ENCODE results near the gene LCP2. TPM values are rescaled to one million over a fixed set of nuclear protein-coding genes. Genes with fewer than 3 reads are reported as not detected.

The LCP2 gene
- total RNA-seq, 4 donors from 2014 or later, result 3.9 to 17.9 (median 12.6) TPM

- H3K4me3 ChIP-seq, result no peak overlapping the region
- WGBS, 2 donors, result 84 to 89% methylated on average over 9 of the region's 9 CpGs
- H3K9me3 ChIP-seq, result no peaks in the 10 kb centered on the region
- no peaks in the 10 kb centered on the region for H3K36me3 ChIP-seq
- DNase-seq, result no peak
- no peak for TF ChIP-seq POLR2A (IDR thresholded peaks at IDR 0.05)
- TF ChIP-seq, protein P1, sequence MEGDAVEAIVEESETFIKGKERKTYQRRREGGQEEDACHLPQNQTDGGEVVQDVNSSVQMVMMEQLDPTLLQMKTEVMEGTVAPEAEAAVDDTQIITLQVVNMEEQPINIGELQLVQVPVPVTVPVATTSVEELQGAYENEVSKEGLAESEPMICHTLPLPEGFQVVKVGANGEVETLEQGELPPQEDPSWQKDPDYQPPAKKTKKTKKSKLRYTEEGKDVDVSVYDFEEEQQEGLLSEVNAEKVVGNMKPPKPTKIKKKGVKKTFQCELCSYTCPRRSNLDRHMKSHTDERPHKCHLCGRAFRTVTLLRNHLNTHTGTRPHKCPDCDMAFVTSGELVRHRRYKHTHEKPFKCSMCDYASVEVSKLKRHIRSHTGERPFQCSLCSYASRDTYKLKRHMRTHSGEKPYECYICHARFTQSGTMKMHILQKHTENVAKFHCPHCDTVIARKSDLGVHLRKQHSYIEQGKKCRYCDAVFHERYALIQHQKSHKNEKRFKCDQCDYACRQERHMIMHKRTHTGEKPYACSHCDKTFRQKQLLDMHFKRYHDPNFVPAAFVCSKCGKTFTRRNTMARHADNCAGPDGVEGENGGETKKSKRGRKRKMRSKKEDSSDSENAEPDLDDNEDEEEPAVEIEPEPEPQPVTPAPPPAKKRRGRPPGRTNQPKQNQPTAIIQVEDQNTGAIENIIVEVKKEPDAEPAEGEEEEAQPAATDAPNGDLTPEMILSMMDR (IDR thresholded peaks at IDR 0.05), result no peak
- H3K27me3 ChIP-seq, result peaks cover 0 to 7% (median 0%) of the 10 kb centered on the region in 4 donors
- no peak overlapping the region for H3K27ac ChIP-seq
- no peaks in the 10 kb centered on the region for H3K4me1 ChIP-seq
- intact Hi-C loops (cut with DNase I), result no loop called here
Observed at GRCh38 chr5:170341545-170341944, 44.0 kb upstream of the LCP2 start.

- WGBS, 2 donors, result 87 to 94% methylated on average over 1 of the region's 1 CpG
Observed at GRCh38 chr5:170339780-170340167, 42.2 kb upstream of the LCP2 start.

DNA sequence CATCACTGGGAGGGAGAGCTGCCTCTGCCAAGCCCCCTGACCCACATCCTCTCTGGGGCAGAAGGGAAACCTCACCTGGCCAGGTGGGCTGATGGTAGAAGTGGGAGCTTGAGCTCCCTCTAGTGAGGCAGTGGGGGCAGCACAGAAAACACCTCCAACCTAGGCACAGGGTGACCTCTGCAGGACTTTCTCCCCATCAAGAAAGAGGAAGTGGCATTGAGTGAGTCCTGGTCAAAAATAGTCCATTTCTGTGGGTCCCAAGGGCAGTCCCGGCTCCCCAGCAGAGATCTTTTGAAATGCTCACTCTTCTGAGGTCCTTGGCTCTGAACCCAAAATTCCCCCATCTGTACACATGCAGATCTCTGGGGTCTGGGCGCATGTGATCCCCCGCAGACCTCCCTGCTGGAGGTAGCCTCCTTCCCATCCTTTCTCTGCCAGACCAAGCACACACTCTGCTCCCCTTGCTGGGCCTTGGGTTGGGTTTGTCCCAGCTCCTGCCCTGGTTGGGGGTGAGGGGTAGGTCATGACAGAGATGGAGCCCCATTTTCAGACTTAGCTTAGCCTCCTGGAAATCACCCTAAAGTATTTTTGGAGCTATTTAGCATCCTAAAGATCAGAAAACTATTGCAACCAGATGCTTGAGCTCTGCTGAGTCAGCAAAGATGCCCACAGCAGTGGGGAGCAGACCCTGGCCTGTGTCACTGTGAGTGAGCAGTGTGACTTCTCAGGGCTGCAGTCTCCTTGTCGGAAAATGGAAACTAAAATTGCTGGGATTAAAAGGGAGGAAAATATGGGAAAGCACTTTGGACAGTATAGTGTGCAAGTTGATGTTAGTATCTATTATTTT lies 41.6 kb upstream of the LCP2 start:
- no peaks in the 10 kb centered on the region for H3K9me3 ChIP-seq
- no peak overlapping the region for H3K27ac ChIP-seq
- WGBS, 2 donors, result 74 to 78% methylated on average over 2 to 4 of the region's 4 CpGs
- no peaks in the 10 kb centered on the region for H3K36me3 ChIP-seq
- no peak for DNase-seq
- H3K4me1 ChIP-seq, result peaks cover 0 to 4% (median 0%) of the 10 kb centered on the region in 3 donors
- intact Hi-C loops (cut with DNase I), result no loop called here
- TF ChIP-seq POLR2A (IDR thresholded peaks at IDR 0.05), result no peak
- TF ChIP-seq, protein P1 (IDR thresholded peaks at IDR 0.05), result peak in 5 of 6 experiments; percentile 38 to 68 (median 57)
- no peak overlapping the region for H3K4me3 ChIP-seq
- H3K27me3 ChIP-seq, result peaks cover 0 to 4% (median 0%) of the 10 kb centered on the region in 4 donors

More at GRCh38 chr5:170339780-170340167, 42.2 kb upstream of the LCP2 start:
- DNase-seq, result no peak
- TF ChIP-seq POLR2A (IDR thresholded peaks at IDR 0.05), result no peak
- TF ChIP-seq, protein P1 (IDR thresholded peaks at IDR 0.05), result no peak
- intact Hi-C loops (cut with DNase I), result no loop called here
- no peak overlapping the region for H3K27ac ChIP-seq
- H3K36me3 ChIP-seq, result no peaks in the 10 kb centered on the region
- H3K4me3 ChIP-seq, result no peak overlapping the region
- peaks cover 0 to 4% (median 0%) of the 10 kb centered on the region in 4 donors for H3K27me3 ChIP-seq
- no peaks in the 10 kb centered on the region for H3K4me1 ChIP-seq
- H3K9me3 ChIP-seq, result no peaks in the 10 kb centered on the region

DNA sequence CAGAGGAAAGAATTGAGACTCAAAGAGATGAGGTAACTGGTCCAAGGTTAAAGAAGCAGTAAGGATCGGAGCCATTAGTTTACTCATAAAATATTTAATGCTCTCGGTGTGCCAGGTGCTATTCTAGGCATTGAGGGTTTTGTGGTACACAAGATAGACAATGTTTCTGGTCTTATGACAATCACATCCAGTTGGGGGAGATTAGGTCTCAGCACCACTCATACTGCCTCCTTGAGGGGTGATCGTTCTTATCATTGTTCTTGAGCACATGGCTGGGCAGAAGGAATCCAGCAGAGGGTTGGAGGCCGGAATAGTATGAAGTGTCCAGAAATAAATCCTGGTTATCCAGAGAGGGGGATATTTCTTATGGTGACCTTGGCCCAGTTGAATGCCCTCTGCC lies 40.7 kb upstream of the LCP2 start:
- no peaks in the 10 kb centered on the region for H3K9me3 ChIP-seq
- no peak for DNase-seq
- no peaks in the 10 kb centered on the region for H3K36me3 ChIP-seq
- no peak overlapping the region for H3K4me3 ChIP-seq
- intact Hi-C loops (cut with DNase I), result no loop called here
- no peak overlapping the region for H3K27ac ChIP-seq
- TF ChIP-seq, protein P1 (IDR thresholded peaks at IDR 0.05), result no peak
- no peak for TF ChIP-seq POLR2A (IDR thresholded peaks at IDR 0.05)
- peaks cover 0 to 11% (median 0%) of the 10 kb centered on the region in 3 donors for H3K4me1 ChIP-seq
- WGBS, 2 donors, result 64 to 78% methylated on average over 3 to 4 of the region's 4 CpGs
- H3K27me3 ChIP-seq, result peaks cover 0 to 4% (median 0%) of the 10 kb centered on the region in 4 donors

- no peak for DNase-seq
- H3K27me3 ChIP-seq, result peaks cover 0 to under 1% (median 0%) of the 10 kb centered on the region in 4 donors
- H3K4me1 ChIP-seq, result peaks cover 0 to 20% (median 0%) of the 10 kb centered on the region in 3 donors
- no peak overlapping the region for H3K27ac ChIP-seq
- 63 to 67% methylated on average over 8 to 9 of the region's 9 CpGs for WGBS, 2 donors
- no peaks in the 10 kb centered on the region for H3K9me3 ChIP-seq
- no peak overlapping the region for H3K4me3 ChIP-seq
- intact Hi-C loops (cut with DNase I), result no loop called here
- H3K36me3 ChIP-seq, result no peaks in the 10 kb centered on the region
- no peak for TF ChIP-seq POLR2A (IDR thresholded peaks at IDR 0.05)
- TF ChIP-seq, protein P1 (IDR thresholded peaks at IDR 0.05), result no peak
Observed at GRCh38 chr5:170337045-170337733, 39.6 kb upstream of the LCP2 start.

Measured in esophagus squamous epithelium (tissue), 5 donors.